ENCODE data around the gene PRDM2. TPM values are rescaled to one million over a fixed set of nuclear protein-coding genes. Genes with fewer than 3 reads are reported as not detected.

The PRDM2 gene
- polyA plus RNA-seq, 1 of the 3 experiments (the other 2 are of a cell fraction): 7.2 TPM

DNA sequence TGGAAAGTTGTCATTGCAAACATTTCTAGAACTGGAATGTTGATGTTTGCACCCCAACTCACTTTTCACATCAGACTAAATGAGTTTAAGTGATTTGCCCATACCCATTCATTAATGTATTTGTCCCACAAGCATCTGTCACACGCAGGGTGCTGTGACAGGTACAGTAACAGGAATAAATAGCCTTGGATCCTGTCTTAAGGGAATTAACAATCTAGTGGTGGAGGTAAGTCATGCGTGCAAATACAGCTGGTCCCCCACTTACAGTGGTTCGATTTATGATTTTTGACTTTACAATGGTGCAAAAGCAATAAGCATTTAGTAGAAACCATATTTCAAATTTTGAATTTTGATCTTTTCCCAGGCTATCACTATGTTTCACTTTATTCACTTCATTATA, 17.5 kb upstream of the PRDM2 start (continued):
- TF ChIP-seq, protein P1, sequence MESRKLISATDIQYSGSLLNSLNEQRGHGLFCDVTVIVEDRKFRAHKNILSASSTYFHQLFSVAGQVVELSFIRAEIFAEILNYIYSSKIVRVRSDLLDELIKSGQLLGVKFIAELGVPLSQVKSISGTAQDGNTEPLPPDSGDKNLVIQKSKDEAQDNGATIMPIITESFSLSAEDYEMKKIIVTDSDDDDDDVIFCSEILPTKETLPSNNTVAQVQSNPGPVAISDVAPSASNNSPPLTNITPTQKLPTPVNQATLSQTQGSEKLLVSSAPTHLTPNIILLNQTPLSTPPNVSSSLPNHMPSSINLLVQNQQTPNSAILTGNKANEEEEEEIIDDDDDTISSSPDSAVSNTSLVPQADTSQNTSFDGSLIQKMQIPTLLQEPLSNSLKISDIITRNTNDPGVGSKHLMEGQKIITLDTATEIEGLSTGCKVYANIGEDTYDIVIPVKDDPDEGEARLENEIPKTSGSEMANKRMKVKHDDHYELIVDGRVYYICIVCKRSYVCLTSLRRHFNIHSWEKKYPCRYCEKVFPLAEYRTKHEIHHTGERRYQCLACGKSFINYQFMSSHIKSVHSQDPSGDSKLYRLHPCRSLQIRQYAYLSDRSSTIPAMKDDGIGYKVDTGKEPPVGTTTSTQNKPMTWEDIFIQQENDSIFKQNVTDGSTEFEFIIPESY (IDR thresholded peaks at IDR 0.05; ENCODE audit: borderline replicate concordance, low read depth): no peak
- TF ChIP-seq YY1 (IDR thresholded peaks at IDR 0.05; ENCODE audit: low read depth): no peak
- no peak for TF ChIP-seq GABPA (IDR thresholded peaks at IDR 0.05; ENCODE audit: low read depth)
- no peak for TF ChIP-seq CHD2 (IDR thresholded peaks at IDR 0.05; ENCODE audit: low read length, partially characterized antibody)
- TF ChIP-seq NRF1 (IDR thresholded peaks at IDR 0.05; ENCODE audit: low read depth, low read length): no peak
- TF ChIP-seq, protein P2, sequence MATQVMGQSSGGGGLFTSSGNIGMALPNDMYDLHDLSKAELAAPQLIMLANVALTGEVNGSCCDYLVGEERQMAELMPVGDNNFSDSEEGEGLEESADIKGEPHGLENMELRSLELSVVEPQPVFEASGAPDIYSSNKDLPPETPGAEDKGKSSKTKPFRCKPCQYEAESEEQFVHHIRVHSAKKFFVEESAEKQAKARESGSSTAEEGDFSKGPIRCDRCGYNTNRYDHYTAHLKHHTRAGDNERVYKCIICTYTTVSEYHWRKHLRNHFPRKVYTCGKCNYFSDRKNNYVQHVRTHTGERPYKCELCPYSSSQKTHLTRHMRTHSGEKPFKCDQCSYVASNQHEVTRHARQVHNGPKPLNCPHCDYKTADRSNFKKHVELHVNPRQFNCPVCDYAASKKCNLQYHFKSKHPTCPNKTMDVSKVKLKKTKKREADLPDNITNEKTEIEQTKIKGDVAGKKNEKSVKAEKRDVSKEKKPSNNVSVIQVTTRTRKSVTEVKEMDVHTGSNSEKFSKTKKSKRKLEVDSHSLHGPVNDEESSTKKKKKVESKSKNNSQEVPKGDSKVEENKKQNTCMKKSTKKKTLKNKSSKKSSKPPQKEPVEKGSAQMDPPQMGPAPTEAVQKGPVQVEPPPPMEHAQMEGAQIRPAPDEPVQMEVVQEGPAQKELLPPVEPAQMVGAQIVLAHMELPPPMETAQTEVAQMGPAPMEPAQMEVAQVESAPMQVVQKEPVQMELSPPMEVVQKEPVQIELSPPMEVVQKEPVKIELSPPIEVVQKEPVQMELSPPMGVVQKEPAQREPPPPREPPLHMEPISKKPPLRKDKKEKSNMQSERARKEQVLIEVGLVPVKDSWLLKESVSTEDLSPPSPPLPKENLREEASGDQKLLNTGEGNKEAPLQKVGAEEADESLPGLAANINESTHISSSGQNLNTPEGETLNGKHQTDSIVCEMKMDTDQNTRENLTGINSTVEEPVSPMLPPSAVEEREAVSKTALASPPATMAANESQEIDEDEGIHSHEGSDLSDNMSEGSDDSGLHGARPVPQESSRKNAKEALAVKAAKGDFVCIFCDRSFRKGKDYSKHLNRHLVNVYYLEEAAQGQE (IDR thresholded peaks at IDR 0.05; ENCODE audit: low read depth, low read length): no peak

DNA sequence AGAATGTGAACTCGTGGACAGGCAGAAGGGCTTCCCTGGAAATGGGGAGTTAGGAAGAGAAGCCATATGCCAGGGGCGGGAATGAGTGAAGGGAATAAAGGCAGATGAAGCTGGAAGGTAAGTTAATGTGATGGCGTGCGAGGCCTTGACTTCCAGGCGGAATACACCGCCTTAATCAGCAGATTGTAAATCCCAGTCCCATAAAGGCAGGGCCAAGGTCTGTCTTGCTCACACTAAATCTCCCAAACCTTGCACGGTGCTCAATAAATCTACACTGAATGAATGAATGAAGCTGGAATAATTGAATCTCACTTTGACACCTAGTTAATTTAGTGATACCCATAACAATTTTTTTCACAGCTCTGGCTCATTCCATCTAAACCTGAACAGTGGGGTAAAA, 16.8 kb upstream of the PRDM2 start:
- Histone ChIP-seq H3K27ac (ENCODE audit: low read depth in 2 of 2, low read length in 1 of 2) (no peak overlapping the region), H3F3A (replicated peaks; ENCODE audit: insufficient read depth) (no peaks in the 10 kb centered on the region), H3K4me1 (ENCODE audit: control insufficient read depth in 1 of 2, insufficient read depth in 2 of 2, low read depth in 1 of 2, low read length in 1 of 2) (no peaks in the 10 kb centered on the region; a peak in 1 of 4 replicates), H3K27me3 (ENCODE audit: insufficient read depth) (no peaks in the 10 kb centered on the region), H3K9me3 (no peaks in the 10 kb centered on the region), H3K79me2 (ENCODE audit: insufficient read depth) (no peaks in the 10 kb centered on the region), H3K36me3 (replicated peaks in 1 of 2; ENCODE audit: control insufficient read depth in 1 of 2, insufficient read depth in 2 of 2, low read length in 1 of 2) (no peaks in the 10 kb centered on the region), H2AFZ (ENCODE audit: low read depth) (no peak overlapping the region), H3K4me2 (no peak overlapping the region), H3K9me2 (no peaks in the 10 kb centered on the region), H4K20me1 (ENCODE audit: insufficient read depth) (no peaks in the 10 kb centered on the region), H3K4me3 (ENCODE audit: low read depth in 2 of 2, low read length in 1 of 2) (no peak overlapping the region), H3K9ac (no peak overlapping the region)
- CTCF ChIA-PET: interaction anchor here (1.2 to 1.3 kb wide), 2 partner anchors 10 to 18 kb away, joined by 4 read pairs; no protein-coding TSS in a partner anchor
- DNase-seq: no peak
- 34% methylated on average over 7 of the region's 7 CpGs for WGBS (ENCODE audit: low lambda C conversion rate)
- TF ChIP-seq, protein P3, sequence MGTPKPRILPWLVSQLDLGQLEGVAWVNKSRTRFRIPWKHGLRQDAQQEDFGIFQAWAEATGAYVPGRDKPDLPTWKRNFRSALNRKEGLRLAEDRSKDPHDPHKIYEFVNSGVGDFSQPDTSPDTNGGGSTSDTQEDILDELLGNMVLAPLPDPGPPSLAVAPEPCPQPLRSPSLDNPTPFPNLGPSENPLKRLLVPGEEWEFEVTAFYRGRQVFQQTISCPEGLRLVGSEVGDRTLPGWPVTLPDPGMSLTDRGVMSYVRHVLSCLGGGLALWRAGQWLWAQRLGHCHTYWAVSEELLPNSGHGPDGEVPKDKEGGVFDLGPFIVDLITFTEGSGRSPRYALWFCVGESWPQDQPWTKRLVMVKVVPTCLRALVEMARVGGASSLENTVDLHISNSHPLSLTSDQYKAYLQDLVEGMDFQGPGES (IDR thresholded peaks at IDR 0.05; ENCODE audit: low read depth, low read length): no peak
- POLR2A ChIA-PET: no interaction called here
